UCSD-AML1 (cell line): ENCODE results near the gene CDC42EP4.
"Not testable (repeated sequence)": the region's sequence is repeated elsewhere in the genome, so short reads cannot be mapped to it uniquely, and the experiment has no call there.

Experiments used
- DNase-seq: peaks from one replicate; lab custom pipeline; 2025; ENCODE audit not compliant: unreplicated experiment; lab: John Stamatoyannopoulos, UW

The CDC42EP4 gene

DNA sequence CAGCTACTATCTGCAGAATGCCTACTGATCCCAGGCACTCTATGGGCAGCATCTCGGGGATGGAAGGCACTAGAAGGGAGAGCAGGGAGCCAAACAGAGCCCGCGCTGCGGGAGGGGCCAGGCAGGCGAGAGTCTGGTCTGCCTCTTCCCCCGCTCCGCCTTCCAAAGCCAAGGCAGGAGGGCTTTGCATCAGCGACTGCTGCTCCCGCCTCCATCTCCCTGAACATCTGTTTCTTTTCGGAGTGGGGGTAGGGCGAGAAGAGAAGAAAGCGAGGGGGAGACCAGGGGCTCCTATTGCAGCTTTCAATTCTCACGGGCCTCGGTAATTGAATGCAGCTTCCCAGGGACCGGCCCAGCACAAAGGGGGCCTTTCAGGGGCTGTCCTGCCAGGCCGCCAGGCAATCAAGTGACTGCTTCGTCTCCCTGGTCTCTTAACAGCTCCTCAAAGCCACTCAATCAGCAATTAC, 31.4 kb upstream of the CDC42EP4 start:
- DNase-seq = no peak

DNA sequence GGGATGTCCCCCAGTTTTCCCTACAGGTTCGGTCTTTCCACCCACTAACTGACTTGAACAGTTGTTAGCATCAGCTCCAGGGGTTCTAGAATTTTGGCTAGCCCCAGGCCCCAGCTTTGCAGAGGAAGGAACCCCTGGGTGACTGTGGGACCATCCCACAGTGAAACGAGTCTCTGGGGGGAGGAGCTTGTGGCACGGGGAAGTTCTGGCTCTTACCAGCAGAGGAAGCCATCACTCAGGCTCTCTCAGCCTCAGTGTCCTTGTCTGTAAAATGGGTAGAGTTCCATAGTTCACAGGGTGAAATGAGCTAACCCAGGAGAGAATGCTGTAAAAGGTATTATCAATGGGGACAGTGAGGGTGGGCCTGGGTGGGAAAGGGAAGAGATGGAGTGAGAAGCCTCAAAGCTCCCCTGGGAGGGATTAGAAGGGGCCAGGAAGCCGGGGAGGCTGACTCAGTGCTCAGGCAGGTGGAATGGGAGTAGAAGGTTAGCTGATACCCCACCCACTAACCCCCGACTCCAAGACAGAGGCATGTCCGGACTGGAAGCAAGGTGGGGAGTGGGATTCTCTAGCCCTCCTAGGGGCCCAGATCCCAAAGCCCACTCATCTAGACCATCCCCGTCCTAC, 30.9 kb upstream of the CDC42EP4 start:
- DNase-seq = no peak

DNA sequence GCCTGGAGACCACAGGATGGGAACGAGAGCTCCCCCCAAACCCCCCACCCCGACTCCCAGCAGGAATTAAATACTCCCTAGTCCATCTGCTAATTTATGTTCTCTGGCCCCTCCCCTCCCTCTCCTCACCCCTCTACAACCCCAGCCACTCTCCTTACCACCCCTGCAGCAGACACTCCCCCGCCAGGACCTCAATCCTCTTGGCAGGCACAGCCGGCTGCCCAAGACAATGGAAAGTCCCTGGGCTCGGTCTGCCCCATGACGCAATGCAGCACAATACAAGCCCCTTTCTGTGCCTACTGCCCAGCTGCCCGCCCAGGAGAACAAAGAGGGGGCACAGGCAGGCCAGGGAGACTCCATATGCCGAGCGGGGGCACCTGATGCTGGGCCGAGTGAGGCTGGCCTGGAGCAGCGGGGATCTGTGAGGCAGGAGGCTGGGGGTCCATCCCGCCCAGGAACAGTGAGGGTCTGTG, 30.3 kb upstream of the CDC42EP4 start:
- no peak for DNase-seq

DNA sequence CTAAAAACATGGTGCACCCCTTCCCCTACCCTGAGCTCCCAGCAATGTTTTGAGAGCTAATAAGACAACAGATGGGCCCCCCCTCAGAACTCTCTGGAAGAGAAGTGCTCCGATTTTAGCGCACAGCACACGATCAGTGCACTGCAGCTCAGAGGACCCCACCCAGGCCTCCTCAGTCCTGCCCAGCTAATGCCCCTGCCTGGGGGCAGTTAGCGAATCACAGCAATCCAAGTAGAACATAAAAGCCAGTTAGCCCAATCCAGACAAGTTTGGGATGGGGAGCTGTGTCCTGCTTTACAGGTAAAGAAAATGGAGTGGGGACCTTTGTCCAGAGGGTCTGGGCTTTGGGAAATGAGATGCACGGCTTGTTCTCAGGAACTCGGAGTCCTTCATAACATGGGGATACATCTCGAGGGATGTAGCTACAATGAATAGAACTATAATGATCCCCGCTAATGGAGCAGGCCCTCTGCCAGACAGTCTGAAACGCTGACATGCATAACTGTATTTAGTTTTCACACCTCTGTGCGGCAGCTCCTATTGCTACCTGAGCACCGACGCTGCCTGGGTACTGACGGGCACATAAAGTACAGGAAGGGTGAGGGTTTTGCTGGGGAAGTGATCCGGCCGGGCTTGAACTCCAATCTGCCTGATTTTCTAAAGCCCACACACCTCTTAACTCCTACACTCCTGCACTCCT, 29.7 kb upstream of the CDC42EP4 start:
- DNase-seq = no peak

DNA sequence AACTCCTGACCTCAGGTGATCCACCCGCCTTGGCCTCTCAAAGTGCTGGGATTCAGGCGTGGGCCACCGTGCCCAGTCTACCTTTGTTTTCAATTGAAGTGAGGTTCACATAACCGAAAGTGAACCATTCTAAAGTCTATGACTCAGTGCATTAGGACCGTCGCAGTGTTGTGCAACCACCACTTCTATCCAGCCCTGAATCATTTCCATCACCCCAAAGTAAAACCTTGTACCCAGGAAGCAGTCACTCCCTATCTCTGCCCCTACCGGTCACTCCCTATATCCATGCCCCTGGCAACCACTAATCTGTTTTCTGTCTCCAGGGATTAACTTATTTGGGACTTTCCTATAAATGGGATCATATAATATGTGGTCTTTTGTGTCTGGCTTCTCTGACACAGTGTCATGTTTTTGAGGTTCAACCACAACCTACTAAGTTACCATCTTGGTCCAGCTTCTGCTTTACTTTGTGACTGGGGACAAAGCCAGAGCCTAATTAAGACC, 28.3 kb upstream of the CDC42EP4 start:
- DNase-seq = no peak

DNA sequence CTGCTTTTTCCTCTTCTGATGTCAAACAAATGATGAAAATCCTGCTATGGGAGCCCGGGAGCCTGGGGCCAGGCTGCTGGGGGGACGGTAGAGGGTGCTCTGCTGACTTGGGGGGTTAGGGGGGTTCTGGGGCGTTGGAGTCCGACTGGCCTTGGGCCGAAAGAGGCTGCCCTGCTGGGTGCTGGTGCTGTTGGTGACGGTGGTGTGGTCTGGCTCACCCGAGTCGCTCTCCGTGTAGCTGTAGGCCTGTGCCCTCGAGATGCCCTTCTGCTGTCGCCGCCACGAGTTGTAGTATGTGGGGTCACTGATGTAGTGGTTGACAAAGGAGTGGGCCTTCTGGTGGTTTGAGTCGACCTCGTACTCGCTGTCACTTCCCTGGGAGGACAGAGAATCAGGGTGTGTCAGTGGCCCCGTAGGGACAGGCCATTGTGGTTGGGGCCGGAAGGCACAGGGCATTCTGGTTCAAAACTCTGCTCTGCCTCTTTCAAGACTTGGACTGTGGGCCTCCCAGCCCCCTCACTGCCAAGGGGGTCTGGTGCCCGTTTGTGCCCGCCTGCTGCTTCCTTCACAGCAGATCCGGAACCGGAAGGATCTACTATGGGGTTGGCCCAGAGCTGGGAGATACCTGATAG, 26.9 kb upstream of the CDC42EP4 start:
- DNase-seq = no peak

DNA sequence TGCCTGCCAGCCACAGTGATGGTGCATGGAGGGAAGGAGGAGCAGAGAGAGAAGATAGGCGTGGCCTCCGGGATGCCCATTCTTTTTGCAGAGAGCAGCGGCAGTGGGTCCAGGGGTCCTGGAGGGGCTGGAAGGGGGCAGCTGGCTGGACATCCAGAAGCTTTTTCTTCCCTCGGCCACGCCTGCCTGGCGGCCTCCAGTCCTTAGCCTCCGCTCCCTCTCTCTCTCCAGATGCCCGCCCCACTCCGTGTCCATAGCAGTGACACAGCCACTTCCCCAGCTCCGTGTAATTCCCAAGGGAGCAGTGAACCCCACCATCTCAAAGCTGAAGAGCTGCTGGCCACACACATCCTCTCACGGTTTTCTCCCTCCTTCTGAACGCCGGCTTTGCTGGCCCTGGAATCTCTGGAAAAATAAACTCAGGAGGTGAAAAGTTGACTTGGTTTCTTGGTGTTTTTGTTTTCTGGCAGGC, 26.3 kb upstream of the CDC42EP4 start:
- no peak for DNase-seq

DNA sequence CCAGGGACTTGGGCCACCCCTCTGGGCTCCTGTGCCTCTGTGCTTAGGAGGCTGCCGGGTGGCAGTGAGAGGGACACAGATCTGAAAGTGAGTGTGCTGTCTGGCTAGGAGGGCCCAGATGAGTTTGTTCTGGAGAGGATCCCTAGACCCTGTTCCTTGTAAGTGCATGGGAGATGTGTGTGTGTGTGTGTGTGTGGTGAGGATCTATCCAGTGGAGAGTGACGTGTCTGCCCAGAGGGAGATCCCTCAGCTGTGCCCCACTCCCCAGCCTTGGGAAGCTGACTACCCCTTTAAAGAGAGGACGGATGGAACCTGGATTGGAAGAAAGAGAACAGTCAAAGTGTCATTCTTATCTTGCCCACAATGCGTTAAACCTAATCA, 25.5 kb upstream of the CDC42EP4 start:
- DNase-seq = no peak

DNA sequence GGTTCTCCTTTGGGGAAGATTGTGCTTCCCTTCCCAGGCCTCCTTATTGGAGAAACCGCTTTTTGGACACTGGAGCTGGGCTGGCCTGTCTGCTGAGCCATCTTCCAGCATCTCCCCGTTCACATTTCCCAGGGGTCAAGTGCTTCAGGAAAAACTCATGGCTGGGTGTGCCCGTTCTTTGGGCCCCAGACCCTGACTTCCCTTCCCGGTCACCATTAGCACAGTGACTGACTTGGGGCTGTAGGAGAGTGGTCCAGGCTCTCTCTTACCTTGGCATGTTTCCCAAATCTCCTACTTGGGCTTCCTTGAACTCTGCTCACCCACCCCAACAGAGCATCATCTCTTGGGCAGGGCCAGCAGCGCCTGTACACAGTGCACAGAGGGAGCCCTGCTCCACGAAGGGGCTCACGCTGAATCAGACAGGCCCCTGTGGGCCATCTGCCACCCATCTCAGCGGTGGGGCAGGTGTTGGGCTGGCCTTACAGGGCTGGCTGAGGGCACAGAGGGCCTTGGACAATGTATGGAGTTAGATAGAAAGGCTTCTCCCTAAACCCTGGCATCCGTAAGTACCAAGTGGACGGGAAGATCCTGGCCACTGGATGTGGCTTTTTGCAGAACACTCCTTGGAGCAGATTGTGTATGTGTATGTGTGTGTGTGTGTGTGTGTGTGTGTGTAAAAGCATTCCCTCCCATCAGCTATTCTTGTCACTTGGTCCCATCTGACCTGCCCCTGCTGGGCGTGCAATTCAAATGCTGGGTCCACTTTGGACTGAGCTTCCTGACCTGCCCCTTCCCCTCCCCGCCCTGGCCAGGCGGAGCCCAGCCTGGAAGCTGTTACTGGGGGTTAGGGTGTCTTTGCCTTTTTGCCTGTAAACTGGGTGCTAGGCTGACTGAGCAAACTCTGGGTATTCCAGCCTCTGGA, 24.9 kb upstream of the CDC42EP4 start:
- no peak for DNase-seq

DNA sequence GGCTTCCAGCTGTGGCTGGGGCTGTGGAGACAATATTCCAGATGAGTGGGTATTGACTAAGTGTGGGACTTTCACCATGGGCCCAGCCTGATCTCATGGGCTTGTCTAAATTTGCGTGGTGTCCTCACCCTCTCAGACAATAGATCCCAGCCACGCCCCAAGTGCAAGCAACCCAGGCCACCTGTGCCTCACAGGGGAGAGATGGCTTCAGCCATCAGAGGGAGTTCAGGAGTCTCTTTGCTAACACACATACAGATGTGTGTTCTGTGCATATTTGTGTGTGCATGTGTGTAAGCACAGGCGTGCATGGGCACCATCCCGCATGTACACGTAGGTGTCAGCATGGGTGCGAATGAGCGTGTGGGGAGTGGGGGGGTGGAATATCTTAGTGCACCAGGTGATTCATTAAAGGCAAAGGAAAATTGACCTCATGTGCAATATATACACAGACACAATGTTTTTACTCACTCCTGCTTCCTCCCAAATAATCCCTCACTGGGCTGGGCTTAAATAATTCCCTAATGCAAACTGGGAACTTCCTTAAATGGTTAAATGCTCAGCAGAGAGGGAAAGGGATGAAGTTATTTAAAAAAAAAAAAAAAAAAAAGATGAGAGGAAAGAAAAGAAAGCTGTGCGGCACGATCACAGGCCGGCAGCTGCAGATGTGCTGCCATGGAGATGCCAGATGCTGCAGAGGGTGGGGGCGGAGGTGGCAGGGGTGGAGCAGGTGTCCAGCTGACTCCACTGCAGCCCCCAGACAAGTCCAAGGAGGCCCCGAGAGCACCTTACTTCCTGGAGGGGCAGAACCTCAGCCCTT, 24.0 kb upstream of the CDC42EP4 start:
- DNase-seq = no peak

DNA sequence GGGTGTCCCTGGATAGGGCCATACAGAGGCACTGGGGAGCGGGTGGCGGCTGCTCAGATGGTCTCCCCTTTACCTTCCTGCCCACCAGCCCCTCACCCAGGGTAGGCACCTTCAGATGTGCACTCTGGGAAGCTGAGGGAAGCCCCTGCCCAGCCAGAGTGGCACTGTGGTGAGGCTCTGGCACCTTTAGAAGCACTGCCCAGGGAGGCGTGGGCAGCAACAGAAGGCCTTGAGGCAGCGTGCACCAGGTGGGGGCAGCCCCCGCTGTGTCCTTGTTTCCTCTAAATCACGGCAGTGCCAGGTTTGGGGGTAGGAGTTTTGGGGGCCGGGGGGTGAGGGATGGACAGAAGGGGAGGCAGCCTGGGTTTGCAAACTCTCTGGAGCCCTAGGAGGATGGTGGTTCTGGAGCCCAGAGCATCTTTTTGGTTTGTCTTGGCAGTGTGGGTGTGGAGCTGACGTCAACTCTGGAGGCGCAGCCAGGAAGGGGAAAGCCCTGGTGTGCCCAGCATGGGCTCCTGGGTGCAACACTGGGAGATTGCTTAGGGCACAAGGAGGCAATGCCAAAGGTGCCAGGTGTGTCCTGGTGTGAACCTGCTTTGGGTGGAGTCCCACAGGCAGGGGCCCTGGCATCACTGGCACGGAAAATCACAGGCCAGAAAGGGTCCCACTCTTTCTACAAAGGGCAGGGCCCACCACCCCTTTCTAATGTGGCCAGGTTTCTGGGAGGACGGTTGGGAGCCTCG, 23.1 kb upstream of the CDC42EP4 start:
- no peak for DNase-seq

DNA sequence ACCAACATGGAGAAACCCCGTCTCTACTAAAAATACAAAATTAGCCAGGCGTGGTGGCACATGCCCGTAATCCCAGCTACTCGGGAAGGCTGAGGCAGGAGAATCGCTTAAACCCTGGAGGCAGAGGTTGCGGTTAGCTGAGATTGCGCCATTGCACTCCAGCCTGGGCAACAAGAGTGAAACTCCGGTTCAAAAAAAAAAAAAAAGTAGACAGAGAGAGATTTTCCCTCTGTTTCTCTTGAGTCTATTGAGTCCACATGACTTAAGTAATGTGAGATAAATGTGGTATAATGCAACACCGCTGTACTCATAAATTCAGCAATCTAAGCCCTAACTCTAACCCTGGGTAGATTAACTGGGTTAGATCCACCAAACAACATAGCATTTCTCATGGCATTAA, 21.6 kb upstream of the CDC42EP4 start:
- not testable (repeated sequence) for DNase-seq

DNA sequence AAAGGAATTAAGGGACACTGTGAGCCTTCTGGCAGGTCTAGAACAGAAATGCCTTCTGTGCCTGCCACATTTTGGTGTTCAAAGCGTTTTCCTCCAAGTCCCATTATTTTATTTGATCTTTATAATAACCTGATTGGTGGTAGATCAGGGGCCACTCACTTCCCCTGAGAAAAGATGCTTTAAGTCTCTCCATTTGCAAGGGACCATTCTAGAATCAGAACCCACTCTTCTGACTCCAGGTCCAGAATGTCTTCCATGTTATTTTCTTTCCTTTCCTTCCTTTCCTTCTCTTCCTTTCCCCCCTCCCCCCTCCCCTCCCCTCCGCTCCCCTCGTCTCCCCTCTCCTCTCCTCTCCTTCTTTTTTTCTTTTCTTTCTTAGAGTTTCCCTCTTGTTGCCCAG, 19.3 kb upstream of the CDC42EP4 start:
- no peak for DNase-seq

DNA sequence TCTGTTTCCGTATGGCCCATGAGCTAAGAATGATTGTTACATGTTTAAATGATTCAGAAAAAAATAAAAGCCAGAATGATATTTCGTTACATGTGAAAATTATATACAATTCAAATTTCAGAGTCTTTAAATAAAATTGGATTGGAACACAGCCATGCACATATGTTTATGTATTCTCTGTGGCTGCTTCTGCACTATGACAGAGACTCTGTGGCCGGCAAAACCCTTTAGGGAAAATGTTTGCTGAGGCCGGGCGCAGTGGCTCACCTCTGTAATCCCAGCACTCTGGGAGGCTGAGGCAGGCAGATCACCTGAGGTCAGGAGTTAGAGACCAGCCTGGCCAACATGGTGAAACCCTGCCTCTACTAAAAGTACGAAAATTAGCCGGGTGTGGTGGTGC, 15.9 kb upstream of the CDC42EP4 start:
- DNase-seq = no peak

DNA sequence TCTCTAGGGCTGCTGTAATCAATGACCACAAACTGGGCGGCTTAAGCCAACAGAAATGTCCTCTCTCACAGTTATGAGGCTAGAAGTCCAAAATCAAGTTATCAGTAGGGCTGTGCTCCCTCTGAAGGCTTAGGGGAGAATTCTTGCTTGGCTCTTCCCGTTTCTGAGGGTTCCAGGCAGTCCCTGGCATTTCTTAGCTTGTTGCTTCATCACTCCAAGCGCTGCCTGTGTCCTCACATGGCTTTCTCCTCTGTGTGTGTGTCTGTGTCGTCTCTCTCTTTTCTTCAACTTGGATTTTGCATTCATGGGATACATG, 13.7 kb upstream of the CDC42EP4 start:
- DNase-seq = no peak

DNA sequence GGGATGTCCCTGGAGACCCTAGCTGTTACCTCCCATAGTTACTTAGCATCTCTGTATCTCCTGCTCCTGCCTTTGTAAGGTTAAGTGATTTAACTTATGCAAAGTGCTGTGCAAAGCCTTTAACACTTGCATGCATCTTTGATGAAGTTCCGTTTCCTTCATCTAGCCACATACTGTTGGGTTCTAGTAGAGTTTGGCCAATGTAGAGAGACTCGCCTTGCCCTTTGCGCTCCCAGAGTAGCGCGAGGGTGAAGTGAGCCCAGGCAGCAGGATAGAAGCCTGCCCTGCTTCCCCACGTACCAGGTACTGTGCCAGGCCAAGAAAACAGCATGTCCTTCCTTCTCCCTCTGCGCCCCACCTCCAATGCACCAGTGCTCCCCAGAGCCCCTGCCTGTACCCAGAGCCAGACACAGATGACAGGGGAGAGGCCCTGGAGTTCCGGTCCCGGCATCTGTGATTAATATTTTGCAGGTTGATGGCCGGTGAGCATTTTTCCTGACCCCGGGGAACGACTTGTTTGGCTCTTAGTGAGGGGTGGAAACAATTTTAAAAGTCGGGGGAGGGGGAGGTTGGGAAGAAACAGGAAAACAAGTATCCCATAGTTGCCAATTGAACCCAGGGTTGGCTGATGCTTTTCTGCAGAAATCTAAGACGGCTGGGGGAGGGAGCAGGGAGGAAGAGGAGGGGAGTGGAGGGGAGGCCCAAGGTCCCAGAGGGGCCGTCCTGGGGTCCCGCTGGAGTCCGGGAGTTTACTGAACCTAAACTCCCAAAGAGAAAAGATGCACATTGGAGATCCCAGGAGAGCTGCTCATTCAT, 13.1 kb upstream of the CDC42EP4 start:
- no peak for DNase-seq

DNA sequence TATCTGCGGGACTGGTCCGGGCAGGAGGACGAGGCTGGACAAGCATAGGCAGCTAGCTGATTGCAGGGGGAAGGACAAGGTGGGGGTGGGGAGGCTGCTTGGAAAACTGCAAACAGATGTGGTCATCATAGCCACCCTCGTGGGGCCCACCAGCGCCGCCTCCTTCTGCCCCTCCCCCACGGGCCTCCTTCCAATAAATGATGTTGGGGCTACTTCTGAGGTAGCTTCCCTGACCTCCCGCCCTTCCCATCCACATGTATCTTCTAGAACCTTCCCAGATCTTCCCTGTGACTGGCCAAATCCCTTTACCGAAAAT, 12.3 kb upstream of the CDC42EP4 start:
- no peak for DNase-seq

DNA sequence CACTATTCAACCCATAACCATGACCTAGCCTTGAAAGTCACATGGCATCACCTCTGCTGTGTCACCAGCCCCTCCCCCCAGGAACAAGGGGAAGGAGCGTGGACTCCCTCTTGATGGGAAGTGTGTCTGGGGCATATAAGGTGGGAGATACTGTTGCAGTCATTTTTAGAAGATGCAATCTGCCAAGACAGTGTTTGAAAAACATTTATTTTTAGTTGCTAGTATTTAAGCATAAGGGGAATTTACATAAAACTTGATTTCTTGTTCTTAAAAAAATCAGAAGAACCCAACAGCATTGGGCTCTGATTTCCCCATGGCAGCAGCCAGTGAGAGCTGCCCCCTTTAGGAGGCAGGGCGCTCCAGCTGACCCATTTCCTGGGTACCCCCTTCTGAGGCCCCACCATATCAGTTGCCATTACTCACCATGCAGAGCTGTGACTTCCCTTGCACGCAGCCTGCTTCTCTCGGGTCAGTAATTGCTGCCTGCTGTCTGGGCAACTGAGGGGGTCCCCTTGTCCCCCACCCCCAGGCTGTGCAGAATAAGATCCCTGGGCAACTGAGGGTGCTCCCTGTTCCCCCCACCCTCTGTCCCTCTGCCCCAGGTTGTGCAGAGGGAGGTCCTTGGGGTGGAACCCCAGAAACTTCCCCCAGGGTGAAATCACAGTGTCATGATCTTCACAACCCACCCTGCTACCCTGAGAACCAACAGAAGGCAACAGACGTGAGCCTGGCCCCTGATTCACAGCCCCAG, 11.8 kb upstream of the CDC42EP4 start:
- DNase-seq = no peak
